SH-SY5Y (cell line): ENCODE measurements around the gene GIPC1.

Experiments used
- GATA2 ChIP-seq: IDR thresholded peaks from 2 replicates; pipeline ENCODE4 v1.6.1; 2011; ENCODE audit warnings: mild to moderate bottlenecking, low read depth, low read length
- GATA3 ChIP-seq: IDR thresholded peaks from 2 replicates; pipeline ENCODE4 v1.6.1; 2011; ENCODE audit warnings: low read depth, mild to moderate bottlenecking, low read length, moderate library complexity

The GIPC1 gene

GRCh38 chr19:14510311-14511228 lies 14.6 kb upstream of the GIPC1 start:
- TF ChIP-seq GATA2 (no peak), GATA3 (no peak)

GRCh38 chr19:14507704-14508542 lies 12.0 kb upstream of the GIPC1 start:
- TF ChIP-seq GATA2 (no peak), GATA3 (no peak)

- TF ChIP-seq GATA2 (no peak), GATA3 (no peak)
Measured at GRCh38 chr19:14505488-14506239, 9.7 kb upstream of the GIPC1 start.

GRCh38 chr19:14503285-14503684 lies 7.4 kb upstream of the GIPC1 start:
- TF ChIP-seq GATA3 (no peak), GATA2 (no peak)

GRCh38 chr19:14502334-14503092 lies 6.6 kb upstream of the GIPC1 start:
- TF ChIP-seq GATA3 (no peak), GATA2 (no peak)

- TF ChIP-seq GATA3 = no peak
- TF ChIP-seq GATA2 = no peak
Measured at GRCh38 chr19:14497228-14497921, 1.4 kb upstream of the GIPC1 start.

GRCh38 chr19:14496834-14497227 lies 904 bp upstream of the GIPC1 start:
- no peak for TF ChIP-seq GATA2
- no peak for TF ChIP-seq GATA3

- no peak for TF ChIP-seq GATA2
- TF ChIP-seq GATA3 = no peak
Measured at GRCh38 chr19:14495672-14496028, 277 bp downstream of the GIPC1 start.

GRCh38 chr19:14494910-14495671 lies 836 bp downstream of the GIPC1 start:
- TF ChIP-seq GATA2 (no peak), GATA3 (no peak)

- TF ChIP-seq GATA2 (no peak), GATA3 (no peak)
Measured at GRCh38 chr19:14494411-14494810, 1.5 kb downstream of the GIPC1 start.

GRCh38 chr19:14492756-14493337 lies 3.1 kb downstream of the GIPC1 start:
- TF ChIP-seq GATA3 = no peak
- TF ChIP-seq GATA2 = no peak
